NOMO-1 treated with DMSO at 0.1 percent for 48 hours (cell line): ENCODE data around the gene HMCN2.
A peak's percentile ranks its signal among the peaks of the same experiment; 100 is the strongest.

Experiments used
- DNase-seq: peaks from one replicate; lab custom pipeline; 2025; ENCODE audit not compliant: unreplicated experiment; lab: John Stamatoyannopoulos, UW

Gene HMCN2

DNA sequence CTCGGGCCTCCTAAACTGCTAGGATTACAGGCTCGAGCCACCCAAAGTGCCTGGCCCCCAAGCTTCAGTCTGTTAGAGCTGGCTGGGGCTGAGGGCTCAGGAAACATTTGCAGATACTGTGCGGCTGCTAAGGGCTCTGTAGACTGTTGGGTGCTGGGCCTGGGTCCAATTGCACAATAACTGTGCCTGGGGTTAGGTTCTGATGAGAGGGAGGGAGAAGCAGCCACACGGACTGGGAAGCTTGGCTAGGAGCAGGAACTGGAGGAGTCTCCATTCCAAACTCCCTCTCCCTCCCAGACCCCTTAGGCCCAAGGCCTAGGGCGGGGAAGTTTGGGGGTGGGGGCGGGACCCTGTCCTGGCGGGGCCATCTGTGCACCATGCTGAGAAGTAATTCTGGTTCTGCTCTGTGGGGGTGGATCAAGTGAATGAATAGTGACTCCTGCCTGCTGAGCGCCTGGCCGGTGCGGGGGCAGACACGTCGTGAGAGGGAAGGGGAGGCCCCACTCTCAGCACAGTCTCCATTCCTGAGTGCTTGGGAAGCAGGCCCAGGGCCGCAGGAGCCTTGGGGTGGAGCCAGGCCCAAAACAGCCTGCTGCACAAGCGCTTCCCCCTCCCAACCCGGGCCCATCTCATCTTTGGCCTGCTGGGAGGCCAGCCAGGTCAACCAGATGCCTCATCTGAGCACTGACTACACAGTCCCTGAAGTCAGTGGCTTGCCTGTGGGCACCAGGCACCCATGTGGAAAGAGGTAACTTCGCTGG, 180.7 kb downstream of the HMCN2 start:
- no peak for DNase-seq

DNA sequence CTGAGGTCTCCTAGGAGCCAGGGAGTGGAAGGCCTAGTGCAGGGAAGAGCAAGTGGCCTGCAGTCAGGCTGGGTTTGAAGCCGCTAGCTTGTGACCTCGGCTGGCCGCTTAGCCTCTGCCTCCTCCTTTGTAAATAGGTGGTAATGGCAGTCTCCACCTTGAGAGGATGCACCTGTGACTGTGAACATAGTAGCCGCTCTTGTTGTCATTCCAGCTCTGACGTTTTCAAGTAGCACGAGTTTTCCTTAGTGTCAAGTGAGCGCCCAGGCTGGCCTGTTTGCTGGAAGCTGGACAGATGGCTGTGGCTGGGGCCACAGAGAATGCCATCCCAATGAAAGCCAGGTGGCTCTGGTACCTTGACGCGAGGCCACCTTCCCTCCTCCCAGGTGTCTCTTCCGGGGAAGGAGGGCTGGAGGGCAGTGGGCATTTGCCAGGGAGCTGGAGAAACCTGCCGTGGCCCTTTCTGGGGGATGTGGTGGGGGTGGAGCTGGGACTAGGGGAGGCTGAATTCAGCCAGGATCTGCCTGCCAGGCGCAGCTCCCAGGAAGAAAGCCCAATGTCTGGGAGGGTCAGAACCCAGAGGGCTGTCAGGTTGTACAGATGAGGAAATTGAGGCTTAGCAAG, 181.7 kb downstream of the HMCN2 start:
- DNase-seq, result no peak

DNA sequence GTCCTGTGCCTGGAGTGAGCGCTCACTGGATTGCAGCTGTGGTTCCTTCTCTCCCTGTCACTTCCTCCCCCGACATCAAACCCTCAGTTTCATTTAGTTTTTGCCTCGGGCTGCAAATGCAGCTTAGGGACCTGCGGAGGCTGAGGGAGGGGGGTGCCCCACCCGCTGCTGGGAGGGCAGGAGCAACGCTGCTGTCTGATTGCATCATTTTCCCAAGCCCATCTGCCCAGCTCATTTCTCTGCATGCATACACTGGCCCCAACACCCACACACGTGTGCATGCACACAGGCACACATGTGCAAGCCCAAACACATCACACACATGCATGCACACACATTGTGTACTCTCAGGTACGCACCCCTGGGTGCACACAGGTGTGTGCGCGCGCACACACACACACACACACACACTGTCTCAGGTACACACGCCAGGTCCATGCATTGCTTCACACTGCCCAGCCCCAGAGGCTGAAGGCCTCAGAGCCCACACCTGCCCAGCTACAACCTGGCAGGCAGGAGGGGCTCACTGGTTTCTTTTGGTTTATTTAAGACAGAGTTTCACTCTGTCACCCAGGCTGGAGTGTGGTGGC, 182.6 kb downstream of the HMCN2 start:
- DNase-seq, result peak; percentile 73

DNA sequence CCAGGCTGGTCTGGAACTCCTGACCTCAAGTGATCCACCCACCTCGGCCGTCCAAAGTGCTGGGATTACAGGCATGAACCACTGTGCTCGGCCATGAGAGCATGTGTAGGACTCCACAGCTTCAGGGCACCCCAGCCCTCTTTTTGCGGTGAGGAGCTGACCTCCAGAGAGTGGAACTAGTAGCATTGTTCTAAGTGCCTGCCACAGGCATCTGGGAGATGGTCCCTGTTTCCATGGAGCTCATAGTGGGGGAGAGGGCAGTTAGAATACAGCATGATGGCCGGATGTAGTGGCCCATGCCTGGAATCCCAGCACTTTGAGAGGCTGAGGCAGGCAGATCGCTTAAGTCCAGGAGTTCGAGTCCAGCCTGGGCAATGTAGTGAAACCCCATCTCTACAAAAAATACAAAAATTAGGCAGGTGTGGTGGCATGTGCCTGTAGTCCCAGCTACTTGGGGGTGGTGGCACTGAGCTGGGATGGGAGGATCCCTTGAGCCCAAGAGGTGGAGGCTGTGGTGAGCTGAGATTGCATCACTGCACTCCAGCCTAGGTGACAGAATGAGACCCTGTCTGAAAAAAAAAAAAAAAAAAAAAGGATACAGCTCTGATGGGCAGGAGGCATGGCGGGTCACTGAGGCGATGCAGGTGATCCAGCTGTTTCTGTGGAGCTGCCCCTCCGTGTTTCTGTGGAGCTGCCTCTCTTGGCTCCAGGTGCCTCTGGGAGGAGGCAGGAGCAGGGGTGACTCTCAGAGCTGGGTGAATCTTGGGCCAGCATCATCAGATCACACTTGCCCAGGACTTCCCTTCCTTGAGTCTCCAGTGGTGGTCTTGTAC, 183.4 kb downstream of the HMCN2 start:
- no peak for DNase-seq

DNA sequence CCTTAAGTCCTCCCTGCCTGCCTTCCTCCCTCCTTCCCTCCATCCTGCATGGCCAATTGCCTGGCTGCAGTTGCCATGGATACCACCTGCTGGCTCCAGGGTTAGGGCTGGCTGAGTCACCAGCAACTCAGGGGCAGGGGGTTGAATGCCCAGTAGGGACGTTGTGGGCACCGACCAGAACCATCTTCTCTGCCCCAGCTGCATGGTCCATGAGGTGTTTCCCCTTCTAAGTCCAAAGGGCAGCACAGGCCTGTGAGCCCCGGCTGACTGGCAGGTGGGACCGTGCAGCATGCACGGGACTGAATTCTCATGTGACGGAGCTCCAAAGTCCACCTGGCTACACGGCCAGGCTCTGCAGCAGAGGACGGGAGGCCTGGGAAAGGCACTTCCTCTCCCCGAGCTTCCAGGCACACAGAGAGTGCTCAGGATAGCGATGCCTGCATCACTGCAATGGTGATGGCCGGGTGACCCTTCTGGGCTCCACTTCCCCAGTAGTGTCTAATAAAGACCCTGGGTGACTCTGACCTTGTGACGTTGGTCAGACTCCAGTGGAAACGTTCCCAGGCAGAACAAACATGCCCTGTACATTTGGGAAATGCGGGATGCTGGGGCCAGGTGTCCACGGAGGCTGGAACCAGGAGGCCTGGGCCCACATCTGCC, 184.9 kb downstream of the HMCN2 start:
- no peak for DNase-seq

DNA sequence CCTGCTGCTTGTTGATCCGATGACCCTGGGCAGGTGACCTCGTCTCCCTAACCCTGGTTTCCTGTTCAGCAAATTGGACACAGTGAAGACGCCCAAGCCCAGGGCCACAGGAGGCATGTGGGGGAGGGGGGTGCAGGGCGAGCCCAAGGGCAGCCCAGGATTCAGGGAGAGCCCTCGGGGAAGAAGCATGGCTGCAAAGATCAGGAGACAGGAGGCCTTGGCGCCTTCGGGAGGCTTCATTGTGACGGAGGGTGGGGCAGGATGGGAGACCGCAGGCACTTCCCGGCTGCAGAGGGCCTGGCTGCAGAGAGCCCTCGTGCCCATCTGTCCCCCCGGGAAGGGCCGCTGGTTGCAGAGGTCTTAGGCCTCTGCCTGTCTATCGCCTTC, 185.4 kb downstream of the HMCN2 start:
- DNase-seq, result no peak

DNA sequence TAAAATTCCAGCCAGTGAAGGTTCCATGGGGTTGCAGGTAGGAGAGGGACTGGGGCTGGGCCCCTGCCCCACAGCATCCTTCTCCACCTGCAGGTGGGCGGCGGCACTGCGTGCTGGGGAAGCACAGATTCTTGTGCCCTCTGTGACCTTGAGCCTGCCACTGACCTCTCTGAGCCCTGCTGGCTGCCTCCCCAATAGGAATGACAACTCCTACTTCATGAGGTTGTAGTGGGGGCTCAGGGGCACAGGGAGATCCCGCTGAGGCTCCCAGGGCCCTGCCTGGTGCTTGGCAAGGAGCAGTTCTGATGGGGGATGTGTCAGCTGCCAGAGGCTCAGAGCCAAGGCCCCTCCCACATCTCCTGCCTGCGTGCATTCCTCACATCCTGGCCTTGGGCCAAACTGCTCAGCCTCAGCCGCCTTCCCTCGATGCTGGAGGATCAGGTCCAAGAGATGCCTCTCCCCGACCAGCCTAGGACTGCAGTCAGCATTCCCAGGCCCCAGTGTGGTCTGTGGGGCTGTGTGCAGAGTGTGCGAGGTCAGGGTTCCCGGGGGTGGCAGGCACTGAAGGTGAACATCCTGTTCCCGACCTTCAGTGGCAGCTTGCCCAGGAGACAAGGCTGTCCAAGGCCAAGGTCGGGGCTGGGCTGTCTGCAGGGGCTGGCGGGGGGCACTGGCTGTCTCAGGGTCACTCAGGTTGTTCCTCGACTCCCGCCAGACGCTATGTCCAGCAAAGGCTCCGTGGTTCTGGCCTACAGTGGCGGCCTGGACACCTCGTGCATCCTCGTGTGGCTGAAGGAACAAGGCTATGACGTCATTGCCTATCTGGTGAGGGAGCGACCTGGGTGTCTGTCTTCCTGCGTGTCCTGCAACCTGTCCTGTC, 186.2 kb downstream of the HMCN2 start:
- no peak for DNase-seq

DNA sequence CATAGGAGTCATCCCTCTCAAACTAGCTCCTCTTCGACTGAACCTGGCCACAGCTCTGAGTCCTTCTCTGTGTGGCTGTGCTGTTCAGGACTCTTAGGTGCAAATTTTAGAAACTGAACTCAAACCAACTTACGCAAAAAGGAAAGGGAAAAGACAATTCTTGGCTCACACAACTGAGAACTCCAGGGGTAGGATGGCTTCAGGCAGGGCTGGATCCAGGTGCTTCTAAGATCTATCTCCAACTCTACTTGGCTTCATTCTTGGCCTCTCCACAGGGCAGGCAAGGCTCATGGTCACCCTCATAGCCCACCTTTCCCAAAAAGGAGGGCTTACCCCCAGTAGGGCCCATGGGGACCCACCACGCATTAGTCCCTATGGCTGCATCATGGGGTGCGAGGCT, 187.3 kb downstream of the HMCN2 start:
- no peak for DNase-seq

DNA sequence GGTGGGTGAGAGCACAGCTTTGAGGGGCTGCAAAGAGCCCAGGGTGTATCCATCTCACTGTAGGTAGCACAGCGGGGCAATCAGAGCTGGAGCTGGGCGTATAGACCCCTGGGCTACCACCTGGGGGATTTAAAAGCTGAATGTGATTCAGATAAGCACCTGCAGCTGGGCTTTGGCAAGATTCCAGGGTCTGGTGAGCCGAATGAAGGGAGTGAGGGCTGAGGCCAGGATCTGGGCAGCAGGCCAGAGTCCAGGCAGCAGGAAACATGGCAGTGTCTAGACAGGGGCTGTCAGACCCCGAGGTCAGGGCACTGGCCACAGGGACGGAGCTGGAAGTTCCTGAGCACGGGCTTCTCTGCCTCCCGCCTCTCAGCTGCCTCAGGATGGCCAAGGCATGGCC, 187.9 kb downstream of the HMCN2 start:
- no peak for DNase-seq

DNA sequence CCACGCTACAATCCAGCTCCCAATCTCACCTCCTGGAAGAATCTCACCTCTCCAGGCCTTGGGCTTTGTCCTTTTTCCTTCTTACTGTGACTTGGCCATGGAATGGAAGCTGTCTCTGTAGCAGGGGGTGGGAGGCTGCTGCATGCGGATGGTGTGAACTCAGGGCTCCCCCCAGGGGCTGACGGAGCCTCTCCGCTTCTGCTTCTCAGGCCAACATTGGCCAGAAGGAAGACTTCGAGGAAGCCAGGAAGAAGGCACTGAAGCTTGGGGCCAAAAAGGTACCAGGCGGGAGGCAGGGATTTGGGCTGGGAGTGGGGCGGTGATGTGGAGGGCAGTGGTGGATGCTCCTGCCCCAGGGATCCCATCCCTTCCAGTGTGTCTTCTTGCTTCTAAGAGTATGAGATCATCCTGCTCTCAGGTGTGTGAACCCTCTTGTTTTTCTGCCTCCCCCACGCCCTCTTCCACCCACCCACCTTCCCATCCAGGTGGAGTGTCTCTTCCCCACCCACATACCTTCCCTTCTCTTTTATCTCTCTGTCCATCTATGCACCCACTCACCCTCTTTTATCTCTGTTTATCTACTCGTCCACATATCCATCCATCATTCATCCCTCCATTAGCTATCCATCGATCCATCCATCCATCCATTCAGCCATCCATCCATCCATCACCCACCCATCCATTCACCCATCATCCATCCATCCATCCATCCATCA, 188.7 kb downstream of the HMCN2 start:
- DNase-seq, result no peak

DNA sequence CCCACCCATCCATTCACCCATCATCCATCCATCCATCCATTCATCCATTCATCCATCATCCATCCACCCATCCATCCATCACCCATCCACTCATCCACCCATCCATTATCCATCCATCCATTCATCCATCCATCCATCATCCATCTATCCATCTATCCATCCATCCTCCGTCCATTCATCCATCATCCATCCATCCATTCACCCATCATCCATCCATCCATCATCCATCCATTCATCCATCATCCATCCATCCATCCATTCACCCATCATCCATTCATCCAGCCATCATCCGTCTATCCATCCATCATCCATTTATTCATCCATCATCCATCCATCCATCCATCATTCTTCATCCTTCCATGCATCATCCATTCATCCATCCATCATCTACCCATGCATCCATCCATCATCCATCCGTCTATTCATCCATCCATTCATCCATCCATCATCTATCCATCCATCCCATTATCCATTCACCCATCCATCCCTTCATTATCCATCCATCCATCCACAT, 189.3 kb downstream of the HMCN2 start:
- DNase-seq, result no peak

DNA sequence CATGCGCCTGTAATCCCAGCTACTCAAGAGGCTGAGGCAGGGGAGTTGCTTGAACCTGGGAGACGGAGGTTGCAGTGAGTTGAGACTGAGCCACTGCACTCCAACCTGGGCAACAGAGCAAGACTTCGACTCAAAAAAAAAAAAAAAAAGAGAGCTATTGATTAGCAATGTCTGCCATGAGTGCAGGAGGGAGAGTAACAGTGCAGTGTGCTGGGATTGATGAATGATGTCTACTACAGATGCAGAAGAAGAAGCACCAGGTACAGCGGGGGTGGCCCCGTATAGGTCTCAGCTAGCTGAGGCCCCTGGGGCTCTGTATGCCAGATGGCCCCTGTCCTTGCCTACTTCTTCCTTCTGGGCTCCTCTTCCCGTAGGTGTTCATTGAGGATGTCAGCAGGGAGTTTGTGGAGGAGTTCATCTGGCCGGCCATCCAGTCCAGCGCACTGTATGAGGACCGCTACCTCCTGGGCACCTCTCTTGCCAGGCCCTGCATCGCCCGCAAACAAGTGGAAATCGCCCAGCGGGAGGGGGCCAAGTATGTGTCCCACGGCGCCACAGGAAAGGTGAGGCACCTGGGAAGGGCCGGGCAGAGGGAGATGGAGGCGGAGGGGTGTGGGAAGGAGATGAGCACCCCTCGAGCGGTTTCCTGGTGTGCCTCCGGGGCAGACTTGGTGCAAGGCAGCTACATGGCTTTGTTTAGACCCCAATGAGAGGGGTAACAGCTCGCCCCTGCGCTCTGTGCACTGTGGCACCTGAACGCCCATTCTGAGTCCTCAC, 192.7 kb downstream of the HMCN2 start:
- no peak for DNase-seq

DNA sequence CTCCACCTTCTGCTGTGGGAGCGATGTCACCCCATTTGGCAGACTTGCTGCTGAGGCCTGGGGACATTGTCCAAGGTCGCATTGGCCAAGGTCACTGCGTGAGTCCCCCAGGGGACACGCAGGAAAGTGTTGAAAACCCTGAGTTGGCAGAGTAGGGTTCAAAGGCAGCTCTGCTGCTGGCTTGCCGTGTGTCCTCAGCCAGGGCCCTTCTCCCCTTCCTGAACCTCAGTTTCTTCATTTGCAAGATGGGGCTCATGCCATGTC, 193.2 kb downstream of the HMCN2 start:
- DNase-seq, result no peak

DNA sequence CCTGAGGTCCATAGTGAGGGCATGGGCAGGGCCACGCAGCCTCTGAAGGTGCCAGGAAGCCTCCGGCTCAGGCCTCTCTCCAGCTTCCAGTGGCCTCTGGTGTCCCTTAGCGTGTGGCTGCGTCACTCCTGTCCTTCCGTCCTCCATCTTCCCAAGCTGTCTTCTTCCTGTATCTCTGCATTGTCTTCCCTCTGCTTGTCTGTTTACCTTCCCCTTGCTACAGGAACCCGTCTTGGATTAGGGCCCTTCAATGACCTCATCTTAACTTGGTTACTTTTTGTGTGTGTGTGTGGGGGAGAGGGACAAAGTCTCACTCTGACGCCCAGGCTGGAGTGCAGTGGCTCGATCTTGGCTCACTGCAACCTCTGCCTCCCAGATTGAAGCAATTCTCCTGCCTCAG, 193.6 kb downstream of the HMCN2 start:
- no peak for DNase-seq

DNA sequence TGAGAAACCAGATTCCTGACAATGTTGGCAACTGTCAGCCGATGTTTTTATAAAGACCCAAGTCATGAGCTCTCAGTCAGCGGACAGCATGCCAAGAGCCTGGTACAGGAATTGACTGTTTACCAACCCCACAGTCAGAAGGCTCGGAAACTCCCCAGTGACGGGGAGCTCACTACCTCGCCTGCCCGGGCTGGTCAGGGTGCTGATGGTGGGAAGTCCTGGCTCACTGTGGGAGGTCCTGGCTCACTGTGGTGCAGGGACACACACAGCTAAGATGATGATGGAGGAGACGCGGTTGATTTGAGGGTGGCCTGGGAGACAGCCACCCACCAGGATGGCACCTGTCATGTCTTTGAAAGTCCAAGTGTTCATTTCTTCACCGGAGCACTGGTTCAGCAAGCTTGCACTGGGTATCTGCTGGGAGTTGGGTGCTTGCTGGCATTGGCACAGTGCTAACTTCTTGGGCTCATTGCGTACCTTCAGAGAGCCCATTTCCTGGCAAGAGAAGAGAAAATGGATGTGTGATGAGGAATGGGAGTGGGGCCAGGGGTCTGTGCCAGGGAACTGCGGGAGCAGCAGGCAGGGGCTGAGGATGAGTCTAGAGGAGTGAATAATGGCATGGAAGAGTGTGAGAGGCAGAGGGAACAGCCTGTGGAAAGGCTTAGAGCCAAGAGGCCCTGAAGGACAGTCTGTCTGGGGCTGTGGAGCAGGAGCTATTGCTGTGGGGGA, 194.5 kb downstream of the HMCN2 start:
- no peak for DNase-seq

DNA sequence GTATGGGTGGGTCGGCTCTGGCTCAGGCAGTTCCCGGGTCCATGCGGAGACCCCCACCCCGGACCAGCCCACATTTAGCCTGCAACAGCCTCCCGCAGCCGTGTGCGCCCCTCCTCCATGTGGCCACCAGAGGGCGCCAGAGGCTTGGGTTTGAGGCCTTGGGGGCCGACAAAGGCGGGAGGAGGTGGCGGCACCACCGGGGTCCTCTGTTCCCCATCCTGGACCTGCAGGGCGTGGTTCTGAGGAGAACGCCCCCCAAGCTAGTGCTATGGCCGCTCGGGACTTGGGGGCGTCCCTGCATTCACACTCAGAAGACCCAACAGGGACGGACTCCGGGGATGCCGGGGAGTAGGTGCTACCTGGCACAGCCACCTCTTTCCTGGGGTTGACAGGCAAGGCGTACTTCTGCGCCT, 195.7 kb downstream of the HMCN2 start:
- DNase-seq, result peak; percentile 6

DNA sequence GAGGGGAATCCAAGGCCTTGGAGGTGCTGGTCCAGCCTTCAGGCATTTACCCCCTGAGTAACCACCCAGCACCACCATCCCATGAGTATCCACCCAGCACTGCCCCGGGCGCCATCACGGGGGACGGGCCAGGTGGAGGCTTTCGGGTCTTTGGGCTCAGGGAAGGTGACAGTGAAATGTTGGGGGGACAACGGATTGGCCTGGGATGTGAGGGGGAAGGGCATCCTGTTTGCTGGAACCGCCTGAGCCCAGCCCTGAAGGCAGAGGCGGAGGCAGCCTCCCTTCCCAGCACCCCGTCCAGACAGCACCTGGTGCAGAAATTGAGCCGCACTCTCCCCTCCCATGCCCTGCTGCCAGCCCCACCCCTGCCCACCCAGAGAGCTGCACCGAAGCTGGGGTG, 196.2 kb downstream of the HMCN2 start:
- no peak for DNase-seq
